GM12878 (cell line): Measurements from ENCODE around the gene AFTPH. TPM values are rescaled to one million over a fixed set of nuclear protein-coding genes. Genes with fewer than 3 reads are reported as not detected.

Experiments used
- BCL11A ChIP-seq: IDR thresholded peaks from 2 replicates; pipeline ENCODE4 v1.6.1; 2011; ENCODE audit warnings: low read depth, low read length
- BRCA1 ChIP-seq: IDR thresholded peaks from 2 replicates; pipeline ENCODE4 v1.6.1; 2011; ENCODE audit warnings: low read depth, low read length, improper control_type of control experiment
- CREB1 ChIP-seq: IDR thresholded peaks from 2 replicates; pipeline ENCODE4 v1.6.1; 2012; ENCODE audit warnings: low read depth, mild to moderate bottlenecking, inconsistent platforms
- ETV6 ChIP-seq, 2 experiments: fragments of 450-650 bp in 1 of 2; IDR thresholded peaks in 1 of 2; conservative IDR thresholded peaks in 1 of 2; 2 replicates each; pipeline ENCODE4 v1.6.1; 2014; ENCODE audit warnings: antibody characterized with exemption in 1 of 2, borderline replicate concordance in 1 of 2, low read depth in 1 of 2, mild to moderate bottlenecking in 1 of 2, moderate library complexity in 1 of 2
- JUNB ChIP-seq: IDR thresholded peaks from 2 replicates; pipeline ENCODE4 v1.6.1; 2016; ENCODE audit warnings: antibody characterized with exemption, mild to moderate bottlenecking
- KAT2A ChIP-seq: conservative IDR thresholded peaks from 2 replicates; pipeline ENCODE4 v1.6.1; 2011; ENCODE audit warnings: low read depth, low read length; ENCODE audit not compliant: control insufficient read depth
- MLLT1 ChIP-seq: fragments of 450-650 bp; IDR thresholded peaks from 2 replicates; pipeline ENCODE4 v1.6.1; 2016; ENCODE audit warnings: mild to moderate bottlenecking
- MYB ChIP-seq: fragments of 150-350 bp; IDR thresholded peaks from 2 replicates; pipeline ENCODE4 v1.6.1; 2014; ENCODE audit warnings: mild to moderate bottlenecking, low read depth, low read length, borderline replicate concordance
- NR2C1 ChIP-seq: fragments of 450-650 bp; IDR thresholded peaks from 2 replicates; pipeline ENCODE4 v1.6.1; 2017; ENCODE audit warnings: antibody characterized with exemption, mild to moderate bottlenecking, moderate library complexity
- NRF1 ChIP-seq: conservative IDR thresholded peaks from 2 replicates; pipeline ENCODE4 v1.6.1; 2011; ENCODE audit warnings: mild to moderate bottlenecking, low read depth, low read length, improper control_type of control experiment
- PBX3 ChIP-seq: IDR thresholded peaks from 2 replicates; pipeline ENCODE4 v1.6.1; 2011; ENCODE audit warnings: mild to moderate bottlenecking, low read depth, low read length, moderate library complexity; ENCODE audit not compliant: insufficient replicate concordance
- PKNOX1 ChIP-seq: fragments of 450-650 bp; IDR thresholded peaks from 2 replicates; pipeline ENCODE4 v1.6.1; 2016; ENCODE audit warnings: mild to moderate bottlenecking
- RBBP5 ChIP-seq: fragments of 200-600 bp; sonication (generic); conservative IDR thresholded peaks from 2 replicates; pipeline ENCODE4 v1.6.1; 2016
- RELB ChIP-seq: fragments of 450-650 bp; IDR thresholded peaks from 2 replicates; pipeline ENCODE4 v1.6.1; 2017; ENCODE audit warnings: low read depth, mild to moderate bottlenecking, moderate library complexity
- TCF12 ChIP-seq: IDR thresholded peaks from 2 replicates; pipeline ENCODE4 v1.6.1; 2011; ENCODE audit warnings: low read depth, mild to moderate bottlenecking, low read length
- TCF3 ChIP-seq: IDR thresholded peaks from 2 replicates; pipeline ENCODE4 v1.6.1; 2012; ENCODE audit warnings: low read depth, mild to moderate bottlenecking, low read length, borderline replicate concordance; ENCODE audit not compliant: insufficient read depth
- ZBTB33 ChIP-seq: fragments of 450-650 bp; IDR thresholded peaks from 2 replicates; pipeline ENCODE4 v1.6.1; 2017; ENCODE audit warnings: mild to moderate bottlenecking
- ZNF24 ChIP-seq: fragments of 450-650 bp; IDR thresholded peaks from 2 replicates; pipeline ENCODE4 v1.6.1; 2017; ENCODE audit warnings: antibody characterized with exemption, mild to moderate bottlenecking
- ZNF384 ChIP-seq: IDR thresholded peaks from 2 replicates; pipeline ENCODE4 v1.6.1; 2012; ENCODE audit warnings: low read depth, mild to moderate bottlenecking, low read length, improper control_type of control experiment, borderline replicate concordance
- polyA plus RNA-seq, 11 experiments: library from polyadenylated mRNA; depleted of rRNA in 4 of 11; unstranded in 6 of 11; stranded (reverse) in 5 of 11; fragments of >200 nt; fragmentation: Nextera tagmentation in 4 of 11; fragmentation: Illumina TruSeq in 1 of 11; extraction: Ambion mirVana in 4 of 11; extraction: Trizol in 1 of 11; gene quantifications; 1 replicate in 1 of 11; 2 replicates in 10 of 11; pipeline versions ENCODE4 v1.2.1 to v1.2.3, GENCODE V29; 2011 to 2016; ENCODE audit warnings: inconsistent platforms in 2 of 11, missing spikeins in 2 of 11, low read depth in 1 of 11
- total RNA-seq, 4 experiments: library from RNA; depleted of rRNA in 3 of 4; stranded (reverse); fragments of >200 nt in 3 of 4; fragmentation: Illumina TruSeq in 1 of 4; extraction: Trizol in 1 of 4; gene quantifications; 2 replicates each; pipeline versions ENCODE4 v1.2.1 to v1.2.3, GENCODE V29; 2013 to 2021

The AFTPH gene
- total and polyA plus RNA-seq, 10 of the 15 experiments (the other 5 are each of a cell fraction or from before 2014, with no cell fraction given): 25.6 to 77.3 (median 39.5) TPM

GRCh38 chr2:64523666-64524603 is at the start of gene AFTPH (continued):
- TF ChIP-seq PBX3 (no peak), NRF1 (peak; percentile 89), ZNF384 (no peak), TCF12 (0 out of 2 replicates have a peak, but pooled peaks have one; percentile 44), RELB (peak; percentile 91), PKNOX1 (no peak; the same call in 1 of the 2 replicates), BCL11A (no peak), NR2C1 (peak; percentile 70), ETV6 (conservative IDR thresholded peaks at IDR 0.05 in 1 of 2, IDR thresholded peaks at IDR 0.05 in 1 of 2; ENCODE audit: borderline replicate concordance in 1 of 2, low read depth in 1 of 2) (no peak), ZNF24 (no peak), BRCA1 (no peak), MYB (no peak), KAT2A (no peak), MLLT1 (0 out of 2 replicates have a peak, but pooled peaks have one; percentile 40), CREB1 (peak; percentile 96), TCF3 (peak; percentile 90), ZBTB33 (no peak), JUNB (no peak), RBBP5 (no peak)
